ENCODE measurements around the gene GIT1. TPM values are rescaled to one million over a fixed set of nuclear protein-coding genes. Genes with fewer than 3 reads are reported as not detected.

Gene GIT1
- total and polyA plus RNA-seq, 2 experiments from 2014 or later = 15.9 to 60.9 TPM

DNA sequence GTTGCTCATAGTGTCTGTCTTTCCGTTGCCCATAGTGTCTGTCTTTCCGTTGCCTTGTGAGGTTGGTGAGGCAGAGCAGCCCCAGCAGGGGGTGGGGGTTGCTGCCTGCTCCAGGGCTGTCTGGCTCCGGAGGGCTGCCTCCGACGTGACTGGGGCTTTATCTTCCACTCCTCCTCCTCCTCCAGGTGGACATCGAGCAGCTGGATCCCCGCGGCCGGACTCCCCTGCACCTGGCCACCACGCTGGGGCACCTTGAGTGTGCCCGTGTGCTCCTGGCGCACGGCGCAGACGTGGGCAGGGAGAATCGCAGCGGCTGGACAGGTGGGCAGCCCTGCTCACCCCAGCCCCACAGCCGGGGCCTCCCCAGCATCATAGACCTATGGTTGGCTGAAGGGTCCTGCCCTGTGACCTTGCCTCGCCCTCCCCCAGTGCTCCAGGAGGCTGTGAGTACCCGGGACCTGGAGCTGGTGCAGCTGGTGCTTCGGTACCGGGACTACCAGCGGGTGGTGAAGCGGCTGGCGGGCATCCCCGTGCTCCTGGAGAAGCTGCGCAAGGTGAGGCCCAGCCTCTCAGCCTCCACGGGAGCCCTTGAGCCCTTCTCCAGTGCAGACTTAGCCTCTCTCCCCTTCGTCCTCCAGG lies 18.2 kb upstream of the GIT1 start (continued):
- TF ChIP-seq JUNB (IDR thresholded peaks at IDR 0.05; ENCODE audit: unreplicated experiment) (no peak), EZH2 (IDR thresholded peaks at IDR 0.05; ENCODE audit: low read depth, unreplicated experiment) (no peak), STAT1 (IDR thresholded peaks at IDR 0.05; ENCODE audit: unreplicated experiment) (no peak), ZNF114 (CRISPR knock-in tag; IDR thresholded peaks at IDR 0.05) (no peak)

GRCh38 chr17:29603109-29603674 lies 13.7 kb upstream of the GIT1 start:
- Histone ChIP-seq H2AFZ (no peak overlapping the region), H3K4me3 (no peak overlapping the region), H3K27ac (ENCODE audit: low read depth) (no peak overlapping the region), H3K27me3 (ENCODE audit: insufficient read depth) (no peaks in the 10 kb centered on the region), H3F3A (replicated peaks; ENCODE audit: low read depth) (no peaks in the 10 kb centered on the region), H3K4me2 (no peak overlapping the region), H3K9me2 (ENCODE audit: insufficient read depth) (no peaks in the 10 kb centered on the region), H3K36me3 (ENCODE audit: insufficient read depth) (no peaks in the 10 kb centered on the region; the same call in 1 of the 2 replicates), H3K79me2 (replicated peaks; ENCODE audit: insufficient read depth) (peaks cover 56% of the 10 kb centered on the region), H4K20me1 (replicated peaks; ENCODE audit: insufficient read depth) (peaks cover 15% of the 10 kb centered on the region; the same call in 1 of the 2 replicates), H3K4me1 (ENCODE audit: insufficient read depth) (peaks cover 8% of the 10 kb centered on the region; the same call in 1 of the 2 replicates)
- Mint-ChIP-seq H3K36me3 (ENCODE audit: low read depth) (no peaks in the 10 kb centered on the region), H3K27ac (no peak overlapping the region), H3K27me3 (ENCODE audit: insufficient read depth, low read depth, poor library complexity) (peaks cover 11% of the 10 kb centered on the region), H3K9me3 (no peaks in the 10 kb centered on the region), H3K4me3 (no peak overlapping the region), H3K4me1 (peaks cover 11% of the 10 kb centered on the region)
- ATAC-seq (no peak), DNase-seq (ENCODE audit: low spot score) (no peak)
- TF ChIP-seq, protein P1, sequence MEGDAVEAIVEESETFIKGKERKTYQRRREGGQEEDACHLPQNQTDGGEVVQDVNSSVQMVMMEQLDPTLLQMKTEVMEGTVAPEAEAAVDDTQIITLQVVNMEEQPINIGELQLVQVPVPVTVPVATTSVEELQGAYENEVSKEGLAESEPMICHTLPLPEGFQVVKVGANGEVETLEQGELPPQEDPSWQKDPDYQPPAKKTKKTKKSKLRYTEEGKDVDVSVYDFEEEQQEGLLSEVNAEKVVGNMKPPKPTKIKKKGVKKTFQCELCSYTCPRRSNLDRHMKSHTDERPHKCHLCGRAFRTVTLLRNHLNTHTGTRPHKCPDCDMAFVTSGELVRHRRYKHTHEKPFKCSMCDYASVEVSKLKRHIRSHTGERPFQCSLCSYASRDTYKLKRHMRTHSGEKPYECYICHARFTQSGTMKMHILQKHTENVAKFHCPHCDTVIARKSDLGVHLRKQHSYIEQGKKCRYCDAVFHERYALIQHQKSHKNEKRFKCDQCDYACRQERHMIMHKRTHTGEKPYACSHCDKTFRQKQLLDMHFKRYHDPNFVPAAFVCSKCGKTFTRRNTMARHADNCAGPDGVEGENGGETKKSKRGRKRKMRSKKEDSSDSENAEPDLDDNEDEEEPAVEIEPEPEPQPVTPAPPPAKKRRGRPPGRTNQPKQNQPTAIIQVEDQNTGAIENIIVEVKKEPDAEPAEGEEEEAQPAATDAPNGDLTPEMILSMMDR (conservative IDR thresholded peaks at IDR 0.05; ENCODE audit: low read depth in 2 of 2) = no peak
- no peak for TF ChIP-seq STAT1 (IDR thresholded peaks at IDR 0.05; ENCODE audit: unreplicated experiment)
- no peak for TF ChIP-seq CREB1 (CRISPR knock-in tag; IDR thresholded peaks at IDR 0.05; ENCODE audit: low read depth)
- TF ChIP-seq JUNB (IDR thresholded peaks at IDR 0.05; ENCODE audit: unreplicated experiment) = no peak
- TF ChIP-seq, protein P2, sequence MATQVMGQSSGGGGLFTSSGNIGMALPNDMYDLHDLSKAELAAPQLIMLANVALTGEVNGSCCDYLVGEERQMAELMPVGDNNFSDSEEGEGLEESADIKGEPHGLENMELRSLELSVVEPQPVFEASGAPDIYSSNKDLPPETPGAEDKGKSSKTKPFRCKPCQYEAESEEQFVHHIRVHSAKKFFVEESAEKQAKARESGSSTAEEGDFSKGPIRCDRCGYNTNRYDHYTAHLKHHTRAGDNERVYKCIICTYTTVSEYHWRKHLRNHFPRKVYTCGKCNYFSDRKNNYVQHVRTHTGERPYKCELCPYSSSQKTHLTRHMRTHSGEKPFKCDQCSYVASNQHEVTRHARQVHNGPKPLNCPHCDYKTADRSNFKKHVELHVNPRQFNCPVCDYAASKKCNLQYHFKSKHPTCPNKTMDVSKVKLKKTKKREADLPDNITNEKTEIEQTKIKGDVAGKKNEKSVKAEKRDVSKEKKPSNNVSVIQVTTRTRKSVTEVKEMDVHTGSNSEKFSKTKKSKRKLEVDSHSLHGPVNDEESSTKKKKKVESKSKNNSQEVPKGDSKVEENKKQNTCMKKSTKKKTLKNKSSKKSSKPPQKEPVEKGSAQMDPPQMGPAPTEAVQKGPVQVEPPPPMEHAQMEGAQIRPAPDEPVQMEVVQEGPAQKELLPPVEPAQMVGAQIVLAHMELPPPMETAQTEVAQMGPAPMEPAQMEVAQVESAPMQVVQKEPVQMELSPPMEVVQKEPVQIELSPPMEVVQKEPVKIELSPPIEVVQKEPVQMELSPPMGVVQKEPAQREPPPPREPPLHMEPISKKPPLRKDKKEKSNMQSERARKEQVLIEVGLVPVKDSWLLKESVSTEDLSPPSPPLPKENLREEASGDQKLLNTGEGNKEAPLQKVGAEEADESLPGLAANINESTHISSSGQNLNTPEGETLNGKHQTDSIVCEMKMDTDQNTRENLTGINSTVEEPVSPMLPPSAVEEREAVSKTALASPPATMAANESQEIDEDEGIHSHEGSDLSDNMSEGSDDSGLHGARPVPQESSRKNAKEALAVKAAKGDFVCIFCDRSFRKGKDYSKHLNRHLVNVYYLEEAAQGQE (IDR thresholded peaks at IDR 0.05; ENCODE audit: unreplicated experiment) = no peak
- TF ChIP-seq EZH2 (IDR thresholded peaks at IDR 0.05; ENCODE audit: low read depth, unreplicated experiment) = no peak
- TF ChIP-seq ZNF114 (CRISPR knock-in tag; IDR thresholded peaks at IDR 0.05) = no peak

Data from GM23338 (cell line).